ENCODE results near the gene FGFBP1.

FGFBP1 gene

GRCh38 chr4:15938640-15939039 lies at the start of gene FGFBP1:
TSS of gene FGFBP1 (minus strand) at chr4:15938740. CDS start at chr4:15936632, 2,108 bp downstream.
- Mint-ChIP-seq H3K27me3 (peaks cover 5% of the 10 kb centered on the region), H3K9me3 (no peaks in the 10 kb centered on the region), H3K4me3 (no peak within 1 kb of the TSS), H3K27ac (no peak within 1 kb of the TSS), H3K4me1 (ENCODE audit: low read depth) (no peaks in the 10 kb centered on the region), H3K36me3 (ENCODE audit: low read depth) (no peaks in the 10 kb centered on the region)

- H3K9me3 Mint-ChIP-seq: no peaks in the 10 kb centered on the region
- H3K36me3 Mint-ChIP-seq (ENCODE audit: low read depth): no peaks in the 10 kb centered on the region
- no peak overlapping the region for H3K27ac Mint-ChIP-seq
- H3K27me3 Mint-ChIP-seq: peaks cover 4% of the 10 kb centered on the region
- peaks cover 11% of the 10 kb centered on the region for H3K4me1 Mint-ChIP-seq (ENCODE audit: low read depth)
- no peak overlapping the region for H3K4me3 Mint-ChIP-seq
These were observed 49.7 kb upstream of the FGFBP1 start for GRCh38 chr4:15988222-15988621.

- no peaks in the 10 kb centered on the region for H3K9me3 Mint-ChIP-seq
- no peaks in the 10 kb centered on the region for H3K36me3 Mint-ChIP-seq (ENCODE audit: low read depth)
- no peak overlapping the region for H3K27ac Mint-ChIP-seq
- H3K27me3 Mint-ChIP-seq: peaks cover 4% of the 10 kb centered on the region
- H3K4me1 Mint-ChIP-seq (ENCODE audit: low read depth): peaks cover 9% of the 10 kb centered on the region
- no peak overlapping the region for H3K4me3 Mint-ChIP-seq
These were observed 48.4 kb upstream of the FGFBP1 start for GRCh38 chr4:15986907-15987306.

GRCh38 chr4:15983610-15984009 lies 45.1 kb upstream of the FGFBP1 start:
- Mint-ChIP-seq H3K27ac (no peak overlapping the region), H3K4me1 (ENCODE audit: low read depth) (no peaks in the 10 kb centered on the region), H3K36me3 (ENCODE audit: low read depth) (no peaks in the 10 kb centered on the region), H3K9me3 (no peaks in the 10 kb centered on the region), H3K4me3 (no peak overlapping the region), H3K27me3 (peaks cover 6% of the 10 kb centered on the region)

GRCh38 chr4:15982842-15983524 lies 44.4 kb upstream of the FGFBP1 start:
- H3K27ac Mint-ChIP-seq: no peak overlapping the region
- no peaks in the 10 kb centered on the region for H3K9me3 Mint-ChIP-seq
- H3K4me3 Mint-ChIP-seq: no peak overlapping the region
- peaks cover 6% of the 10 kb centered on the region for H3K27me3 Mint-ChIP-seq
- no peaks in the 10 kb centered on the region for H3K4me1 Mint-ChIP-seq (ENCODE audit: low read depth)
- H3K36me3 Mint-ChIP-seq (ENCODE audit: low read depth): no peaks in the 10 kb centered on the region

- Mint-ChIP-seq H3K4me3 (no peak overlapping the region), H3K27ac (no peak overlapping the region), H3K27me3 (peaks cover 6% of the 10 kb centered on the region), H3K9me3 (no peaks in the 10 kb centered on the region), H3K4me1 (ENCODE audit: low read depth) (no peaks in the 10 kb centered on the region), H3K36me3 (ENCODE audit: low read depth) (no peaks in the 10 kb centered on the region)
These were observed 38.2 kb upstream of the FGFBP1 start for GRCh38 chr4:15976456-15977447.

GRCh38 chr4:15971068-15971801 lies 32.7 kb upstream of the FGFBP1 start:
- H3K9me3 Mint-ChIP-seq: peaks cover 2% of the 10 kb centered on the region
- no peak overlapping the region for H3K27ac Mint-ChIP-seq
- no peaks in the 10 kb centered on the region for H3K27me3 Mint-ChIP-seq
- H3K4me1 Mint-ChIP-seq (ENCODE audit: low read depth): no peaks in the 10 kb centered on the region
- no peak overlapping the region for H3K4me3 Mint-ChIP-seq
- no peaks in the 10 kb centered on the region for H3K36me3 Mint-ChIP-seq (ENCODE audit: low read depth)

- Mint-ChIP-seq H3K36me3 (ENCODE audit: low read depth) (no peaks in the 10 kb centered on the region), H3K4me3 (no peak overlapping the region), H3K27ac (no peak overlapping the region), H3K4me1 (ENCODE audit: low read depth) (peaks cover 7% of the 10 kb centered on the region), H3K27me3 (no peaks in the 10 kb centered on the region), H3K9me3 (peaks cover 4% of the 10 kb centered on the region)
These were observed 30.2 kb upstream of the FGFBP1 start for GRCh38 chr4:15968551-15969300.

- Mint-ChIP-seq H3K27ac (no peak overlapping the region), H3K36me3 (ENCODE audit: low read depth) (no peaks in the 10 kb centered on the region), H3K9me3 (peaks cover 4% of the 10 kb centered on the region), H3K4me3 (no peak overlapping the region), H3K27me3 (no peaks in the 10 kb centered on the region), H3K4me1 (ENCODE audit: low read depth) (peaks cover 36% of the 10 kb centered on the region)
These were observed 26.8 kb upstream of the FGFBP1 start for GRCh38 chr4:15965325-15965724.

- Mint-ChIP-seq H3K4me3 (no peak overlapping the region), H3K4me1 (ENCODE audit: low read depth) (peaks cover 36% of the 10 kb centered on the region), H3K36me3 (ENCODE audit: low read depth) (no peaks in the 10 kb centered on the region), H3K27me3 (no peaks in the 10 kb centered on the region), H3K27ac (peak overlapping the region; percentile 46), H3K9me3 (peaks cover 4% of the 10 kb centered on the region)
These were observed 25.6 kb upstream of the FGFBP1 start for GRCh38 chr4:15964159-15964558.

GRCh38 chr4:15963576-15963975 lies 25.0 kb upstream of the FGFBP1 start:
- Mint-ChIP-seq H3K9me3 (peaks cover 4% of the 10 kb centered on the region), H3K4me1 (ENCODE audit: low read depth) (peaks cover 41% of the 10 kb centered on the region), H3K27me3 (no peaks in the 10 kb centered on the region), H3K4me3 (peak overlapping the region; percentile 71), H3K36me3 (ENCODE audit: low read depth) (no peaks in the 10 kb centered on the region), H3K27ac (peak overlapping the region; percentile 91)

- Mint-ChIP-seq H3K27me3 (no peaks in the 10 kb centered on the region), H3K36me3 (ENCODE audit: low read depth) (no peaks in the 10 kb centered on the region), H3K9me3 (peaks cover 4% of the 10 kb centered on the region), H3K4me3 (peak within 1 kb of the TSS; percentile 71), H3K27ac (peak within 1 kb of the TSS; percentile 91), H3K4me1 (ENCODE audit: low read depth) (peaks cover 45% of the 10 kb centered on the region)
These were observed 24.5 kb upstream of the FGFBP1 start, which contains the start of gene FGFBP2 for GRCh38 chr4:15963001-15963451. TSS of gene FGFBP2 (minus strand) at chr4:15963175. CDS start at chr4:15963129, 46 bp downstream.

GRCh38 chr4:15961781-15962510 lies 23.4 kb upstream of the FGFBP1 start:
- no peaks in the 10 kb centered on the region for H3K36me3 Mint-ChIP-seq (ENCODE audit: low read depth)
- no peaks in the 10 kb centered on the region for H3K27me3 Mint-ChIP-seq
- peaks cover 4% of the 10 kb centered on the region for H3K9me3 Mint-ChIP-seq
- peaks cover 45% of the 10 kb centered on the region for H3K4me1 Mint-ChIP-seq (ENCODE audit: low read depth)
- peak overlapping the region; percentile 81 for H3K27ac Mint-ChIP-seq
- H3K4me3 Mint-ChIP-seq: peak overlapping the region; percentile 71

All from stimulated activated naive CD8-positive, alpha-beta T cell treated with anti-CD3 and anti-CD28 coated beads, Interleukin-15, Interleukin-2, amounts not matched to agents 100 ng/mL and 50 ng/mL, for 24 hours (primary cell).